SJSA1 (cell line): ENCODE data around the gene AP1S1. TPM values are rescaled to one million over a fixed set of nuclear protein-coding genes. Genes with fewer than 3 reads are reported as not detected.

ENCODE experiments used
- DNase-seq, 2 experiments: peaks; one replicate each; pipeline ENCODE4 v3.0.0-alpha.2; 2015 to 2020; ENCODE audit warnings: low spot score in 2 of 2, low read depth in 1 of 2
- H3K27ac ChIP-seq: fragments of 250-450 bp; sonication (Bioruptor Pico); 2 replicates; pipeline ENCODE4 v1.5.1; 2020; ENCODE audit warnings: mild to moderate bottlenecking, moderate library complexity
- H3K27me3 ChIP-seq: fragments of 250-450 bp; sonication (Bioruptor Pico); replicated peaks from 2 replicates; pipeline ENCODE4 v1.5.1; 2020; ENCODE audit warnings: mild to moderate bottlenecking, moderate library complexity
- H3K36me3 ChIP-seq: fragments of 250-450 bp; sonication (Bioruptor Pico); 2 replicates; pipeline ENCODE4 v1.5.1; 2020; ENCODE audit warnings: mild to moderate bottlenecking
- H3K4me1 ChIP-seq: fragments of 250-450 bp; sonication (Bioruptor Pico); replicated peaks from 2 replicates; pipeline ENCODE4 v1.6.1; 2021; ENCODE audit warnings: mild to moderate bottlenecking
- H3K4me3 ChIP-seq: fragments of 250-450 bp; sonication (Bioruptor Pico); 2 replicates; pipeline ENCODE4 v1.5.1; 2020; ENCODE audit warnings: mild to moderate bottlenecking
- H3K9me3 ChIP-seq: fragments of 250-450 bp; sonication (Bioruptor Pico); replicated peaks from 2 replicates; pipeline ENCODE4 v1.5.1; 2020; ENCODE audit warnings: mild to moderate bottlenecking
- total RNA-seq: library from RNA; depleted of rRNA; stranded (reverse); fragments of >200 nt; shearing (Covaris generic); gene quantifications from 2 replicates; pipeline ENCODE4 v1.2.3, GENCODE V29; 2014

Gene AP1S1
- total RNA-seq, 1 experiment from 2014 or later, result 98.4 TPM

DNA sequence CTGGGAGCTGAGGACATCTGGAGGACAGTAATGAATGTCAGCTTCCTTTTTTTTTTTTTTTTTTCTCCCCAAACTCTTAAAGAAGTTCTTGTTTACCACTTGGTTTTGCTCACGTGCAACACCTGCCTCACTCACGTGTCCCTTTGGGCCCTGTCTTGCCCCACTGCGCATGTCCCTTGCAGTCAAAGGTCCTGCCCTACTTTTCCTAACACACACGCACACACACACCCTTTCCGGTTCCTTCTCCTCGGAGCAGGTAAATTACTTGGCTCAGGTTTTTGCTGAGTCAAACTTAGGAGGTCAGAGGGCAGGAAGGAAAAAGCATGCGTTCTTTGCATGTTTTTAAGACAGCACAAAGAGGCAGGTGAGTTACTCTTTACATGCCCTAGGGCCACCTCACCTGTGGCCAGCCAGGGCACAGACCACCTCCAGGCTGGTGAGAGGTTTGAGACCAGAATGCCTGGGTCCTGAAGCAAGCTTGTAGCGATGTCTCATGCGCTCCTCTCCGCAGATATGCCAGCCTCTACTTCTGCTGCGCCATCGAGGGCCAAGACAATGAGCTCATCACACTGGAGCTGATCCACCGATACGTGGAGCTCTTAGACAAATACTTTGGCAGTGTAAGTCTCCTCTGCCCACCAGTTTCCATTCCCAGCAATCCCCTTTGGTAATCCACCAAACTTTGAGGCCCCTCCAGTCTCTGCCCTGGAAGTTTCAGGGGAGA, 2.8 kb downstream of the AP1S1 start:
- peaks cover 12% of the 10 kb centered on the region for H3K4me1 ChIP-seq
- no peak overlapping the region for H3K27ac ChIP-seq
- DNase-seq, result no peak
- H3K36me3 ChIP-seq, result peaks cover 18% of the 10 kb centered on the region
- H3K4me3 ChIP-seq, result no peak overlapping the region
- no peaks in the 10 kb centered on the region; the same call in 1 of the 2 replicates for H3K9me3 ChIP-seq
- H3K27me3 ChIP-seq, result peaks cover 4% of the 10 kb centered on the region; the same call in 1 of the 2 replicates

GRCh38 chr7:101159696-101160674, 5.7 kb downstream of the AP1S1 start:
- peaks cover 28% of the 10 kb centered on the region for H3K27me3 ChIP-seq
- H3K36me3 ChIP-seq, result peaks cover 18% of the 10 kb centered on the region
- H3K9me3 ChIP-seq, result 0 out of 2 replicates have a peak, but pooled peaks cover 8% of the 10 kb centered on the region
- no peak overlapping the region for H3K27ac ChIP-seq
- H3K4me1 ChIP-seq, result peaks cover 34% of the 10 kb centered on the region
- H3K4me3 ChIP-seq, result no peak overlapping the region
- DNase-seq, result no peak

- Histone ChIP-seq H3K27me3 (peaks cover 37% of the 10 kb centered on the region), H3K9me3 (peaks cover 8% of the 10 kb centered on the region; the same call in 1 of the 2 replicates), H3K4me3 (no peak overlapping the region), H3K27ac (no peak overlapping the region), H3K36me3 (peaks cover 18% of the 10 kb centered on the region), H3K4me1 (peaks cover 37% of the 10 kb centered on the region)
- no peak for DNase-seq
Measured at GRCh38 chr7:101160910-101161309, 6.6 kb downstream of the AP1S1 start.

- peaks cover 8% of the 10 kb centered on the region; the same call in 1 of the 2 replicates for H3K9me3 ChIP-seq
- DNase-seq, result no peak
- H3K27ac ChIP-seq, result no peak overlapping the region
- H3K36me3 ChIP-seq, result peaks cover 18% of the 10 kb centered on the region
- no peak overlapping the region for H3K4me3 ChIP-seq
- peaks cover 39% of the 10 kb centered on the region for H3K4me1 ChIP-seq
- H3K27me3 ChIP-seq, result peaks cover 42% of the 10 kb centered on the region
Measured at GRCh38 chr7:101161692-101162471, 7.6 kb downstream of the AP1S1 start.

DNA sequence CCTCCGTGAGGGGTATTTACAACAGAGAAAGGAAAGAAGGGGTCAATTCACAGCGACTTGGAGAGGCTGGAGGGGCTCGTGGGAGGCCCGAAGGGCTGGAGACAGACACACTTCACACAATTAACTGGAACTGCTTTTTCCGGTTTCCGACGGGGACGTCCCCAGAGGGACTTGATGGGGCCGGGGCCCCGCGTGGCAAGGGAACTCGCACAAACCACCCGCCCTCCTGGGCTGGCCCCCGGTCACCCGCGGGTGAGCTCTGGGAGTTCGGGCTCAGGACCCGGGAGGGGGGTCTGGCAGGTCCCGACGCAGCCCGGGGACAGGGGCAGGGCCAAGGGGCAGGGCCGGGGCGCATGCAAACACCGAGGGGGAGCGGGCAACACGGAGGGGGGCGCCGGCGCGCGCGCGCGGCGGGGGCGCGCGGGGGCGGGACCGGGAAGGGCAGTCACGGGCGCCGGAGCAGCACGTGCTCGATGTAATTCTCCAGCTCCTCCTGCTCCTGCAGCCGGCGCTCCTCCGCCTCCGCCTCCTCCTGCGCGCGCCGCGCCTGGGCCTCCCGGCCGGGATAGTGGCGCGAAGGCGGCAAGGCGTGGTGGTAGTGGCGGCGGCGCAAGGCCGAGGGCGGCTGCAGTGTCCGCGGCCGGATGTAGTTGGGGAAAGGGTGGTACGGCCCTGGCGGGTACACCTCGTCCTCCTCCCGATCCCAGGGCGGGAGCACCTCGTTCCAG, 8.4 kb downstream of the AP1S1 start:
- peaks cover 39% of the 10 kb centered on the region for H3K4me1 ChIP-seq
- H3K27ac ChIP-seq, result no peak overlapping the region
- peaks cover 12% of the 10 kb centered on the region for H3K36me3 ChIP-seq
- peaks cover 8% of the 10 kb centered on the region; the same call in 1 of the 2 replicates for H3K9me3 ChIP-seq
- peak overlapping the region; percentile 12; the same call in 1 of the 2 replicates for H3K4me3 ChIP-seq
- DNase-seq, result no peak
- peaks cover 50% of the 10 kb centered on the region for H3K27me3 ChIP-seq

GRCh38 chr7:101163279-101164070, 9.2 kb downstream of the AP1S1 start:
- H3K36me3 ChIP-seq, result peaks cover 12% of the 10 kb centered on the region
- peaks cover 56% of the 10 kb centered on the region for H3K27me3 ChIP-seq
- H3K4me1 ChIP-seq, result peaks cover 39% of the 10 kb centered on the region
- peaks cover 8% of the 10 kb centered on the region; the same call in 1 of the 2 replicates for H3K9me3 ChIP-seq
- no peak overlapping the region for H3K27ac ChIP-seq
- no peak for DNase-seq
- H3K4me3 ChIP-seq, result no peak overlapping the region

DNA sequence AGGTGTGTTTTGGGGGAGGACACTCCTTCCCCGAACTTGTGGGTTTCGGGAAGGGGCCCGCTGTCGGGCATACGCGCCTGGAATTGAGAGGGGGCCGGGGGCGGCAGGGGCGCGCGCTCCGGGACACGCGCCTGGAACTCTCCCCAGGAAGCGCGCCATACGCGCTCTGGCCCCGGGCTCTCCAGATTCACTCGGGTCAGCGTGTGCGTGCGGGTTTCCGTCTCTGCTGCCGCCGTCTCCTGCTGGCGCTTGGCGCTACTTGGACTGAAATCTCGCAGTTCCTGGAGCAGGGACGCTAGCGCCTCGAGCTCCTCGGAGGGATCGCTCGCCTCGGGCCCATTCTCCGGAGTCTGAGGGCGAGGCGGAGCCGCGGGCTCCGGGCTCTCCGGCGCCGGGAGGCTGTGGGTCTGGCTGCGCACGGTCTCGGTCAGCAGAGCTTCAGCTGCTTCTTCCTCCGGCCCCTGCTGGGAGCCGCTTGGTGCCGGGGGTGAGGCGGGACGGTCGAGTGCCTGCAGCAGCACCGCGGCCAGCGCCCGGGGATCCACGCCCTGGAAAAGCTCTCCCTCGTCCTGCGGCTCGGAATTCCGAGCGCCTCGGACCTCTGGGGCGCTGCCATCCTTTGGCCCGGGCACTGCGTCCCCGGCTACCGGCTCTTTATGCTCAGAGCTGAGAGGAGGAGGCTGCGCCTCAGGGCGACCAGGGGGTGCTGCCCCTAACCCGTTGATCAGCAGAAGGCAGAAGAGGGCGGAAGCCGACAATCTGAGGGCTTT, 10.0 kb downstream of the AP1S1 start:
- Histone ChIP-seq H3K4me3 (no peak overlapping the region), H3K4me1 (peaks cover 44% of the 10 kb centered on the region)

DNA sequence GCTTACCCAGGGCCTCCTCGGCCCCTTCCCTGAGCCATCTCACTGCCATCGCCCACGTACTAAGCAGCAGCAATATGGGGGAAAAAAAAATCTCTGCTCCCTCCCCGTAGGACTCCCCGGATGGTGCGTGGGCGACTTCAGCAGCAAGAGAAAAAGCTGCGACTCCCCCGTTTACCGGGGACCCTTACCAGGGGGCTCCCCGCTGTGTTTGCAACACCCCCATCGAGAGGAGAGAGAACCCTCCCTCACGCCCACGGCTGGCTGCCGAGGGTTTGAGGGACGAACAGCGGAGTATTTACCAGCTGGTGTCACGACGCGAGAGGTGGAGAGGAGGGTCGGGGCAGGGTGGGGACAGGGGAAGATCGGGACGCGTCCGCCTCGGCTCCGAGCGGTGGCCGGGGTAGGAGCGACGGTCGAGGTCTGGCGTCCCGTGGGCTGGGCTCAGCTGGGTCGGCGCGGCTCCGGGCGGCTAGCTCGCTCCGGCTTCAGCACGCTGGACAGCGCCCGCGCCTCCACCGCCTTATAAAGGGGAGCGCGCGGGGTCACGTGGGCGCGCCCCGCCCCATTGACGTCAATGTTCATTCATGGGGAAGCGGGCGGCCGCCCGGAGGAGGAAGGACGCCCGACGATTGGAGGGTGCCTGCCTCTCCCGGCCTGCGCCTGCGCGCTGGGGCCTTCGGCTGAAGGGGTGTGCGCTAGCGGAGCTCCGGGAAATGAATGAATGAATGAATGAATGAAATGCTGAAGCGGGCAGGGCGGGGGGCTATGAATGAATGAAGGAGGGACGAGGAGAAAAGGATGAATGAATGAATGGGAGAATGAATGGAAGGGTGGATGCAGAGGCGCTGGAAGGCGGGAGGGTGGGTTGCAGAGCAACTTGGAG, 11.0 kb downstream of the AP1S1 start, which contains the start of gene VGF:
Gene VGF, minus strand, starts transcription at position 495 of the 883 bp plus-strand sequence. CDS start 726 bp downstream, outside the sequence.
- Histone ChIP-seq H3K27me3 (peaks cover 74% of the 10 kb centered on the region), H3K4me3 (no peak within 1 kb of the TSS), H3K4me1 (peaks cover 47% of the 10 kb centered on the region), H3K36me3 (no peaks in the 10 kb centered on the region), H3K9me3 (peaks cover 8% of the 10 kb centered on the region; the same call in 1 of the 2 replicates), H3K27ac (no peak within 1 kb of the TSS)
- peak; percentile 91 to 92 for DNase-seq

More for the DNA sequence above, 10.0 kb downstream of the AP1S1 start:
- DNase-seq, result peak; percentile 44 to 69
- Histone ChIP-seq H3K9me3 (peaks cover 8% of the 10 kb centered on the region; the same call in 1 of the 2 replicates), H3K36me3 (peaks cover 6% of the 10 kb centered on the region), H3K27me3 (peaks cover 64% of the 10 kb centered on the region), H3K27ac (no peak overlapping the region)

- peaks cover 47% of the 10 kb centered on the region for H3K4me1 ChIP-seq
- peaks cover 8% of the 10 kb centered on the region; the same call in 1 of the 2 replicates for H3K9me3 ChIP-seq
- no peak for DNase-seq
- H3K27ac ChIP-seq, result no peak overlapping the region
- H3K4me3 ChIP-seq, result no peak overlapping the region
- no peaks in the 10 kb centered on the region for H3K36me3 ChIP-seq
- H3K27me3 ChIP-seq, result peaks cover 82% of the 10 kb centered on the region
Measured at GRCh38 chr7:101165958-101166647, 11.8 kb downstream of the AP1S1 start.

GRCh38 chr7:101166648-101166908, 12.3 kb downstream of the AP1S1 start:
- DNase-seq, result no peak
- Histone ChIP-seq H3K27me3 (peaks cover 87% of the 10 kb centered on the region), H3K4me1 (peaks cover 47% of the 10 kb centered on the region), H3K27ac (no peak overlapping the region), H3K4me3 (no peak overlapping the region), H3K36me3 (no peaks in the 10 kb centered on the region), H3K9me3 (peaks cover 8% of the 10 kb centered on the region; the same call in 1 of the 2 replicates)
